Psoas muscle (tissue), 8 donors: Measurements from ENCODE around the gene IGDCC3. TPM values are rescaled to one million over a fixed set of nuclear protein-coding genes. Genes with fewer than 3 reads are reported as not detected.

Experiments used
- ATAC-seq, 4 donors: fragments of 200-7000 bp; cut with Tn5 transposase; one replicate each; pipeline ENCODE4 v1.9.1; 2020; ENCODE audit warnings: moderate library complexity in 3 of 4, mild to moderate bottlenecking in 2 of 4
- DNase-seq, 2 donors: peaks; one replicate each; pipeline ENCODE4 v3.0.0-alpha.2; 2020
- H3K27ac ChIP-seq: fragments of 200-600 bp; one replicate; pipeline ENCODE4 v1.8.0; 2022
- H3K27me3 ChIP-seq, 3 donors: fragments of 200-600 bp in 1 of 3; one replicate each; pipeline versions ENCODE4 v1.6.1 to v1.8.0; 2013 to 2022; ENCODE audit warnings: low read length in 2 of 3, mild to moderate bottlenecking in 2 of 3, moderate library complexity in 1 of 3; ENCODE audit not compliant: insufficient read depth in 3 of 3
- H3K36me3 ChIP-seq, 2 donors: fragments of 200-600 bp in 1 of 2; one replicate each; pipeline versions ENCODE4 v1.6.1 to v1.8.0; 2013 to 2022; ENCODE audit warnings: low read depth in 1 of 2, mild to moderate bottlenecking in 1 of 2, moderate library complexity in 1 of 2; ENCODE audit not compliant: insufficient read depth in 1 of 2
- H3K4me1 ChIP-seq: fragments of 200-600 bp; one replicate; pipeline ENCODE4 v1.8.0; 2022
- H3K4me3 ChIP-seq: fragments of 200-600 bp; one replicate; pipeline ENCODE4 v1.8.0; 2022; ENCODE audit warnings: mild to moderate bottlenecking
- H3K9me3 ChIP-seq: fragments of 200-600 bp; one replicate; pipeline ENCODE4 v1.8.0; 2022
- CTCF ChIP-seq: fragments of 200-600 bp; IDR thresholded peaks from one replicate; pipeline ENCODE4 v1.8.0; 2022; ENCODE audit warnings: antibody characterized with exemption
- WGBS, 3 donors: extraction: QIAGEN DNeasy Blood & Tissue Kit; methylation state at CpG; one replicate each; pipeline versions ENCODE4 v1.1.6 to v1.1.7; 2013; 5-methylcytosine and 5-hydroxymethylcytosine counted together
- intact Hi-C, 2 donors: fragments of 100-400 bp; cut with DNase I; formaldehyde crosslinking; loops; one replicate each; pipeline versions ENCODE4 v1.11.0 to v1.14.2; 2022
- long read RNA-seq, 2 donors: library from polyadenylated mRNA; unstranded; transcript quantifications; one replicate each; pipeline ENCODE4 v2.0.0, GENCODE V29; 2021
- polyA plus RNA-seq, 3 donors: library from polyadenylated mRNA; stranded (reverse); fragments of 200-250 nt; gene quantifications; one replicate each; pipeline ENCODE4 v1.2.3, GENCODE V29; 2013
- total RNA-seq, 4 donors: library from RNA; stranded (reverse); fragmentation: NEBNext Ultra II Directional in 2 of 4; extraction: Animal tissue kit (Norgen Biotek cat#: 25700) in 2 of 4; gene quantifications; one replicate each; pipeline versions ENCODE4 v1.2.1 to v1.2.4, GENCODE V29; 2021 to 2023
- donor health status: healthy with polysubstance abuse.
- donor health status: DM: no; HTN: no; CAD: no; lungs with moderate emphysema.
- donor health status: Bipolar disorder and iron deficiency.
- donor health status: healthy.
- donor health status: DM: yes; HTN: yes; CAD: no.
- donor health status: DM: no; HTN: no; CAD: no.
- donor health status: DM: no; HTN: no; CAD: no.
- donor health status: DM: yes; HTN: yes; CAD: no.

IGDCC3 gene
- total RNA-seq (not detected), polyA plus RNA-seq (not detected)
- long read RNA-seq, donor 1: 0 reads
- long read RNA-seq, donor 2: 0 reads

GRCh38 chr15:65377976-65378366 lies at the start of gene IGDCC3:
Gene IGDCC3, minus strand, starts transcription at chr15:65378002. Its CDS starts 214 bp downstream, at chr15:65377788.
- Histone ChIP-seq H3K36me3 (peaks cover 0 to 10% of the 10 kb centered on the region in 2 donors), H3K9me3 (no peaks in the 10 kb centered on the region), H3K4me1 (peaks cover 8% of the 10 kb centered on the region), H3K27ac (no peak within 1 kb of the TSS), H3K27me3 (peaks cover 0 to 8% (median 6%) of the 10 kb centered on the region in 3 donors), H3K4me3 (peak within 1 kb of the TSS; percentile 85)
- DNase-seq (no peak), ATAC-seq (peak; percentile 9 to 45 (median 28))
- intact Hi-C loops: no loop called here
- 1 to 4% (median 1%) methylated on average over 21 to 42 of the region's 42 CpGs for WGBS, 3 donors
- no peak for TF ChIP-seq CTCF

GRCh38 chr15:65426216-65426853 lies 48.5 kb upstream of the IGDCC3 start:
- no peaks in the 10 kb centered on the region for H3K9me3 ChIP-seq
- no peak for ATAC-seq
- H3K4me1 ChIP-seq: peaks cover under 1% of the 10 kb centered on the region
- no peak overlapping the region for H3K27ac ChIP-seq
- no peaks in the 10 kb centered on the region for H3K27me3 ChIP-seq
- H3K4me3 ChIP-seq: no peak overlapping the region
- WGBS, 3 donors: 86 to 92% (median 91%) methylated on average over 2 of the region's 2 CpGs
- H3K36me3 ChIP-seq: no peaks in the 10 kb centered on the region
- no peak for DNase-seq
- intact Hi-C loops: no loop called here
- no peak for TF ChIP-seq CTCF

- no peak for TF ChIP-seq CTCF
- intact Hi-C loops: no loop called here
- no peak for ATAC-seq
- Histone ChIP-seq H3K4me1 (peaks cover 6% of the 10 kb centered on the region), H3K27me3 (no peaks in the 10 kb centered on the region), H3K4me3 (no peak overlapping the region), H3K27ac (no peak overlapping the region), H3K36me3 (no peaks in the 10 kb centered on the region), H3K9me3 (no peaks in the 10 kb centered on the region)
- WGBS, 3 donors: 77 to 86% (median 85%) methylated on average over 5 of the region's 5 CpGs
- DNase-seq: no peak
These were observed 46.9 kb upstream of the IGDCC3 start for GRCh38 chr15:65424683-65425082.

- peak overlapping the region; percentile 88 for H3K27ac ChIP-seq
- intact Hi-C loops: loop anchor here in 1 of 2 donors (2.0 kb wide), 1 partner anchor 23 kb away; no protein-coding TSS in a partner anchor
- no peak for DNase-seq
- WGBS, 3 donors: 81 to 88% (median 83%) methylated on average over 9 of the region's 9 CpGs
- TF ChIP-seq CTCF: no peak
- H3K36me3 ChIP-seq: no peaks in the 10 kb centered on the region
- peak in 1 of 4 donors; percentile 25 for ATAC-seq
- H3K4me3 ChIP-seq: no peak overlapping the region
- no peaks in the 10 kb centered on the region for H3K9me3 ChIP-seq
- no peaks in the 10 kb centered on the region for H3K27me3 ChIP-seq
- peaks cover 6% of the 10 kb centered on the region for H3K4me1 ChIP-seq
These were observed 46.3 kb upstream of the IGDCC3 start for GRCh38 chr15:65423976-65424679.
